HCT116 (cell line): ENCODE data around the gene CBS. TPM values are rescaled to one million over a fixed set of nuclear protein-coding genes. Genes with fewer than 3 reads are reported as not detected.

Source experiments
- ATAC-seq: fragments of 200-7000 bp; cut with Tn5 transposase; 2 replicates; pipeline ENCODE4 v1.9.1; 2020; ENCODE audit warnings: mild to moderate bottlenecking, moderate library complexity
- BruUV-seq: library from RNA; stranded (reverse); fragments of 400-500 nt; replicated peaks from 2 replicates; lab custom pipeline; 2021; lab: Mats Ljungman, UMichigan
- CTCF ChIA-PET: fragments of 300-600 bp; sonication (Branson Sonifier 250); formaldehyde crosslinking; loops from one replicate; lab custom pipeline; 2021; ENCODE audit warnings: antibody characterized with exemption; lab: Charles Lee
- POLR2A ChIA-PET: fragments of 300-600, 350-600 bp; sonication (Branson Sonifier 250); formaldehyde crosslinking; loops from one replicate; lab custom pipeline; 2021; ENCODE audit warnings: antibody characterized with exemption; lab: Charles Lee
- RAD21 ChIA-PET, 2 experiments: fragments of 300-600 bp; sonication (Branson Sonifier 250); formaldehyde crosslinking; loops; one replicate each; lab custom pipeline; 2023; ENCODE audit warnings: low total read pairs in 2 of 2; ENCODE audit not compliant: uncharacterized antibody in 2 of 2, unreplicated experiment in 2 of 2, low non-redundant PET in 1 of 2; lab: Charles Lee
- DNase-seq: peaks from one replicate; pipeline ENCODE4 v3.0.0-alpha.2; 2010; ENCODE audit warnings: low read depth, low spot score
- H2AFZ ChIP-seq: fragments of 200-600 bp; shearing (Covaris generic), sonication (generic); 2 replicates; pipeline ENCODE4 v1.6.1; 2017; ENCODE audit warnings: low read depth, mixed run types, mixed read lengths, antibody characterized with exemption, low read length; ENCODE audit not compliant: poor library complexity, severe bottlenecking
- H3K27ac ChIP-seq: 2 replicates; pipeline ENCODE4 v1.5.1; 2012; ENCODE audit warnings: low read depth, low read length
- H3K27me3 ChIP-seq: fragments of 200-600 bp; sonication (generic); 2 replicates; pipeline ENCODE4 v1.6.1; 2016; ENCODE audit warnings: mixed run types, low read length, mixed read lengths; ENCODE audit not compliant: insufficient read depth
- H3K36me3 ChIP-seq, 2 experiments: fragments of 200-500 bp in 1 of 2; fragments of 200-600 bp in 1 of 2; sonication (Bioruptor generic) in 1 of 2; sonication (generic) in 1 of 2; 2 replicates each; pipeline versions ENCODE4 v1.5.1 to v1.6.1; 2014 to 2016; ENCODE audit warnings: low read length in 2 of 2, inconsistent platforms in 1 of 2, mixed read lengths in 1 of 2, mixed run types in 1 of 2; ENCODE audit not compliant: insufficient read depth in 2 of 2, control insufficient read depth in 1 of 2
- H3K4me1 ChIP-seq, 2 experiments: fragments of 200-600 bp in 1 of 2; sonication (generic) in 1 of 2; 2 replicates each; pipeline versions ENCODE4 v1.5.1 to v1.6.1; 2012 to 2017; ENCODE audit warnings: low read length in 2 of 2, inconsistent platforms in 1 of 2, mild to moderate bottlenecking in 1 of 2, mixed read lengths in 1 of 2, mixed run types in 1 of 2, moderate library complexity in 1 of 2; ENCODE audit not compliant: insufficient read depth in 2 of 2, control insufficient read depth in 1 of 2
- H3K4me2 ChIP-seq: fragments of 200-600 bp; sonication (generic); 2 replicates; pipeline ENCODE4 v1.6.1; 2017; ENCODE audit warnings: mixed run types, low read length, mixed read lengths
- H3K4me3 ChIP-seq, 2 experiments: fragments of 200-600 bp in 1 of 2; sonication (generic) in 1 of 2; replicated peaks in 1 of 2; 2 replicates each; pipeline ENCODE4 v1.5.1; 2011 to 2016; ENCODE audit warnings: low read length in 2 of 2, control low read depth in 1 of 2, low read depth in 1 of 2, mild to moderate bottlenecking in 1 of 2, mixed read lengths in 1 of 2, mixed run types in 1 of 2
- H3K79me2 ChIP-seq: fragments of 200-600 bp; sonication (generic); 2 replicates; pipeline ENCODE4 v1.6.1; 2017; ENCODE audit warnings: mild to moderate bottlenecking, mixed run types, low read length, moderate library complexity, mixed read lengths; ENCODE audit not compliant: insufficient read depth
- H3K9ac ChIP-seq: fragments of 200-600 bp; sonication (generic); 2 replicates; pipeline ENCODE4 v1.6.1; 2016; ENCODE audit warnings: low read length, mixed read lengths
- H3K9me2 ChIP-seq: fragments of 200-600 bp; sonication (generic), shearing (Covaris generic); 2 replicates; pipeline ENCODE4 v1.6.1; 2017; ENCODE audit warnings: mixed run types, mild to moderate bottlenecking, moderate library complexity; ENCODE audit not compliant: insufficient read depth
- H3K9me3 ChIP-seq, 2 experiments: fragments of 200-500 bp in 1 of 2; fragments of 200-600 bp in 1 of 2; sonication (Bioruptor generic) in 1 of 2; sonication (generic) in 1 of 2; 2 replicates each; pipeline ENCODE4 v1.6.1; 2014 to 2017; ENCODE audit warnings: low read length in 2 of 2, mixed read lengths in 2 of 2, inconsistent platforms in 1 of 2, low read depth in 1 of 2, mild to moderate bottlenecking in 1 of 2, mixed run types in 1 of 2, moderate library complexity in 1 of 2; ENCODE audit not compliant: control insufficient read depth in 1 of 2, insufficient read depth in 1 of 2
- H4K20me1 ChIP-seq: fragments of 200-600 bp; sonication (generic), shearing (Covaris generic); 2 replicates; pipeline ENCODE4 v1.6.1; 2017; ENCODE audit warnings: mixed run types, mild to moderate bottlenecking, moderate library complexity; ENCODE audit not compliant: insufficient read depth
- CBX3 ChIP-seq: IDR thresholded peaks from 2 replicates; pipeline ENCODE4 v1.6.1; 2012; ENCODE audit warnings: low read depth
- EGR1 ChIP-seq: IDR thresholded peaks from 2 replicates; pipeline ENCODE4 v1.6.1; 2012; ENCODE audit warnings: low read depth
- ELF1 ChIP-seq: IDR thresholded peaks from 2 replicates; pipeline ENCODE4 v1.6.1; 2012; ENCODE audit warnings: low read depth, borderline replicate concordance
- EZH2 ChIP-seq: fragments of 200-600 bp; sonication (generic); IDR thresholded peaks from 2 replicates; pipeline ENCODE4 v1.6.1; 2017; ENCODE audit warnings: antibody characterized with exemption, mixed run types
- EZH2phosphoT487 ChIP-seq: fragments of 200-600 bp; IDR thresholded peaks from 2 replicates; pipeline ENCODE4 v1.6.1; 2018; ENCODE audit warnings: antibody characterized with exemption, borderline replicate concordance
- FOSL1 ChIP-seq: IDR thresholded peaks from 2 replicates; pipeline ENCODE4 v1.6.1; 2012; ENCODE audit warnings: low read depth
- JUND ChIP-seq: IDR thresholded peaks from 2 replicates; pipeline ENCODE4 v1.6.1; 2012
- POLR2A ChIP-seq: IDR thresholded peaks from 2 replicates; pipeline ENCODE4 v1.7.0; 2011; ENCODE audit warnings: borderline replicate concordance; ENCODE audit not compliant: insufficient read depth, insufficient read length; ENCODE audit errors: extremely low read depth
- POLR2AphosphoS5 ChIP-seq: IDR thresholded peaks from 2 replicates; pipeline ENCODE4 v1.6.1; 2011; ENCODE audit warnings: mild to moderate bottlenecking, low read depth, low read length, moderate library complexity
- RAD21 ChIP-seq: IDR thresholded peaks from 2 replicates; pipeline ENCODE4 v1.6.1; 2012; ENCODE audit warnings: low read depth, mild to moderate bottlenecking
- REST ChIP-seq: IDR thresholded peaks from 2 replicates; pipeline ENCODE4 v1.6.1; 2012; ENCODE audit warnings: low read depth
- SIN3A ChIP-seq: IDR thresholded peaks from 2 replicates; pipeline ENCODE4 v1.6.1; 2012; ENCODE audit warnings: low read depth
- SP1 ChIP-seq: IDR thresholded peaks from 2 replicates; pipeline ENCODE4 v1.6.1; 2012; ENCODE audit warnings: low read depth
- SRF ChIP-seq: IDR thresholded peaks from 2 replicates; pipeline ENCODE4 v1.6.1; 2012; ENCODE audit warnings: low read depth
- TCF7L2 ChIP-seq: IDR thresholded peaks from 2 replicates; pipeline ENCODE4 v1.7.0; 2011; ENCODE audit warnings: borderline replicate concordance, inconsistent platforms; ENCODE audit not compliant: insufficient read depth, insufficient read length; ENCODE audit errors: extremely low read depth
- YY1 ChIP-seq: IDR thresholded peaks from 2 replicates; pipeline ENCODE4 v1.6.1; 2011; ENCODE audit warnings: low read length, low read depth, moderate library complexity, mild to moderate bottlenecking; ENCODE audit not compliant: insufficient replicate concordance; ENCODE audit errors: extremely low read depth
- ZFX ChIP-seq: fragments of 450-650 bp; IDR thresholded peaks from 2 replicates; pipeline ENCODE4 v1.6.1; 2017
- intact Hi-C: fragments of 100-400 bp; cut with micrococcal nuclease; formaldehyde crosslinking; loops from 2 replicates; pipeline ENCODE4 v1.10.0; 2022
- total RNA-seq: library from RNA; stranded (reverse); gene quantifications from one replicate; pipeline ENCODE4 v1.2.1, GENCODE V29; 2021; ENCODE audit not compliant: unreplicated experiment
- TF ChIP-seq, protein P1 (sequence below): IDR thresholded peaks from 2 replicates; pipeline ENCODE4 v1.6.1; 2012
- TF ChIP-seq, protein P2 (sequence below), 3 experiments: fragments of 200-600 bp in 1 of 3; sonication (generic) in 1 of 3; IDR thresholded peaks in 2 of 3; conservative IDR thresholded peaks in 1 of 3; 2 replicates each; pipeline ENCODE4 v1.5.1; 2012 to 2017; ENCODE audit warnings: low read depth in 2 of 3, low read length in 2 of 3, antibody characterized with exemption in 1 of 3, borderline replicate concordance in 1 of 3, control low read depth in 1 of 3, mild to moderate bottlenecking in 1 of 3, mixed read lengths in 1 of 3, mixed run types in 1 of 3, moderate library complexity in 1 of 3; ENCODE audit not compliant: insufficient read depth in 1 of 3
- TF ChIP-seq, protein P3 (sequence below): IDR thresholded peaks from 2 replicates; pipeline ENCODE4 v1.6.1; 2011; ENCODE audit warnings: mild to moderate bottlenecking, low read length, moderate library complexity; ENCODE audit not compliant: insufficient replicate concordance; ENCODE audit errors: extremely low read depth

Gene CBS
- total RNA-seq, 1 experiment from 2014 or later: 1.4 TPM

- Histone ChIP-seq H3K4me3 (no peak overlapping the region), H2AFZ (no peak overlapping the region), H3K9me3 (no peaks in the 10 kb centered on the region)
- ATAC-seq (no peak), DNase-seq (no peak)
- TF ChIP-seq ZFX (no peak), REST (no peak), EZH2phosphoT487 (no peak), CBX3 (no peak), RAD21 (no peak), YY1 (no peak), FOSL1 (no peak), SIN3A (no peak), JUND (no peak), POLR2AphosphoS5 (no peak), ELF1 (no peak), SRF (no peak), POLR2A (no peak), SP1 (no peak), EGR1 (no peak), TCF7L2 (no peak), EZH2 (no peak)
- TF ChIP-seq, protein P1, sequence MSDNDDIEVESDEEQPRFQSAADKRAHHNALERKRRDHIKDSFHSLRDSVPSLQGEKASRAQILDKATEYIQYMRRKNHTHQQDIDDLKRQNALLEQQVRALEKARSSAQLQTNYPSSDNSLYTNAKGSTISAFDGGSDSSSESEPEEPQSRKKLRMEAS: no peak
- TF ChIP-seq, protein P2, sequence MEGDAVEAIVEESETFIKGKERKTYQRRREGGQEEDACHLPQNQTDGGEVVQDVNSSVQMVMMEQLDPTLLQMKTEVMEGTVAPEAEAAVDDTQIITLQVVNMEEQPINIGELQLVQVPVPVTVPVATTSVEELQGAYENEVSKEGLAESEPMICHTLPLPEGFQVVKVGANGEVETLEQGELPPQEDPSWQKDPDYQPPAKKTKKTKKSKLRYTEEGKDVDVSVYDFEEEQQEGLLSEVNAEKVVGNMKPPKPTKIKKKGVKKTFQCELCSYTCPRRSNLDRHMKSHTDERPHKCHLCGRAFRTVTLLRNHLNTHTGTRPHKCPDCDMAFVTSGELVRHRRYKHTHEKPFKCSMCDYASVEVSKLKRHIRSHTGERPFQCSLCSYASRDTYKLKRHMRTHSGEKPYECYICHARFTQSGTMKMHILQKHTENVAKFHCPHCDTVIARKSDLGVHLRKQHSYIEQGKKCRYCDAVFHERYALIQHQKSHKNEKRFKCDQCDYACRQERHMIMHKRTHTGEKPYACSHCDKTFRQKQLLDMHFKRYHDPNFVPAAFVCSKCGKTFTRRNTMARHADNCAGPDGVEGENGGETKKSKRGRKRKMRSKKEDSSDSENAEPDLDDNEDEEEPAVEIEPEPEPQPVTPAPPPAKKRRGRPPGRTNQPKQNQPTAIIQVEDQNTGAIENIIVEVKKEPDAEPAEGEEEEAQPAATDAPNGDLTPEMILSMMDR (IDR thresholded peaks at IDR 0.05 in 2 of 3, conservative IDR thresholded peaks at IDR 0.05 in 1 of 3; ENCODE audit: borderline replicate concordance in 1 of 3, insufficient read depth in 1 of 3, low read depth in 2 of 3, low read length in 2 of 3): no peak
- TF ChIP-seq, protein P3, sequence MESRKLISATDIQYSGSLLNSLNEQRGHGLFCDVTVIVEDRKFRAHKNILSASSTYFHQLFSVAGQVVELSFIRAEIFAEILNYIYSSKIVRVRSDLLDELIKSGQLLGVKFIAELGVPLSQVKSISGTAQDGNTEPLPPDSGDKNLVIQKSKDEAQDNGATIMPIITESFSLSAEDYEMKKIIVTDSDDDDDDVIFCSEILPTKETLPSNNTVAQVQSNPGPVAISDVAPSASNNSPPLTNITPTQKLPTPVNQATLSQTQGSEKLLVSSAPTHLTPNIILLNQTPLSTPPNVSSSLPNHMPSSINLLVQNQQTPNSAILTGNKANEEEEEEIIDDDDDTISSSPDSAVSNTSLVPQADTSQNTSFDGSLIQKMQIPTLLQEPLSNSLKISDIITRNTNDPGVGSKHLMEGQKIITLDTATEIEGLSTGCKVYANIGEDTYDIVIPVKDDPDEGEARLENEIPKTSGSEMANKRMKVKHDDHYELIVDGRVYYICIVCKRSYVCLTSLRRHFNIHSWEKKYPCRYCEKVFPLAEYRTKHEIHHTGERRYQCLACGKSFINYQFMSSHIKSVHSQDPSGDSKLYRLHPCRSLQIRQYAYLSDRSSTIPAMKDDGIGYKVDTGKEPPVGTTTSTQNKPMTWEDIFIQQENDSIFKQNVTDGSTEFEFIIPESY: no peak
- TF ChIP-seq, all 23 proteins: peak for 0
- Histone ChIP-seq H3K9me2 (no peaks in the 10 kb centered on the region), H3K4me2 (no peak overlapping the region), H3K4me1 (no peaks in the 10 kb centered on the region), H4K20me1 (no peaks in the 10 kb centered on the region), H3K36me3 (peaks cover 2 to 6% of the 10 kb centered on the region in 2 experiments; a peak in 2 of 4 replicates), H3K9ac (no peak overlapping the region), H3K27ac (no peak overlapping the region), H3K79me2 (no peaks in the 10 kb centered on the region), H3K27me3 (no peaks in the 10 kb centered on the region)
- CTCF ChIA-PET: no interaction called here
- no TSS peak for BruUV-seq
- POLR2A ChIA-PET: no interaction called here
- RAD21 ChIA-PET: no interaction called here
- intact Hi-C loops: no loop called here
These were observed 54.9 kb downstream of the CBS start for GRCh38 chr21:43020771-43021170.
